ENCODE data around the gene IREB2.
"Not testable (repeated sequence)": the region's sequence is repeated elsewhere in the genome, so short reads cannot be mapped to it uniquely, and the experiment has no call there.

Gene IREB2

DNA sequence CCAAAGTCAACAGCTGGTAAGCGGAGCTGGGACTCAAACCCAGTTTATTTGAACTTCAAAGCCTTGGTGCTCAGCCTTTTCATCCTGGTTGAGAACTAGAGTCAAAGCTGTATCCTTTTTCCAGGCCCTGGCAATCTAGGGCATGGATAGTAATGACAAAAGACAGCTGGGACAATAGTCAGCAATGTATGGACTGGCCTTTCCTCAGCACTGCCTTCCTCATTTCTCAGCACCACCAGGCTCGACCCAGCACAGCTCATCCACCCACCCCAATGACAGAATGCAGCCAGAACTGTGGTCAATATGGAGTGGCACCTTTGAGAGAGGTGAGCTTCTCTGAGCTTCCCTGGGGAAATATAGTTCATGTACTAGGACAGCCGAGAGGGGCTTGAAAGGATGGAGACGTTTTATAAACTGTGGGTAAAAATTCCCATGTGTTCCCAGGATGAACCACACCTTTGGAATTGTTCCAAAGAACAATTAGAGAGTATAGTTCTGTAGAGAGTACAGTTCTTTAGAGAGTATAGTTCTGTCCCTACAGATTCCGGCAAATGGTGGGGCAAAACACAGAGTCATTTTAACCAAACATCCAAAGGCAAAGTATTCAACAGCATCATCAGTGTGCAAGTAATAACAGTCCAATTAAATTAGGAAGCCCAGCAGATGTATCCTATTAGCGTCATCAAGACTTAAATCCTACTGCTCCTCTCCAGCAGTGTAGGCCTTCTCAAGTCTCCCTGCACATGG, 30.2 kb upstream of the IREB2 start:
- DNase-seq (ENCODE audit: low spot score): no peak

DNA sequence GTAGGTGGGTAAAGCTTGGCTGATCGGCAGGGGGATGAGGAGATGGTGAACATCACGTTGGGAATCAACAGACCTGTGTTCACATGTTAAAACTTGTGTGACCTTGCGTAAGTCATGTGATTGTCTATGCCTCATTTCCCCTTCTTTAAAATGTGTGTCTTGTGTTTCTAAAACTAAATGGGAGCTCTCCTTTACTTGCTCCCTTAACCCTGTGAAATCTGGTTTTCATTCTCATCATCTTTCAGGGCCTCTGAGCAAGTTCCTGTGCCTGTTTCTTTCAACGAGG, 29.7 kb upstream of the IREB2 start:
- no peak for DNase-seq (ENCODE audit: low spot score)

DNA sequence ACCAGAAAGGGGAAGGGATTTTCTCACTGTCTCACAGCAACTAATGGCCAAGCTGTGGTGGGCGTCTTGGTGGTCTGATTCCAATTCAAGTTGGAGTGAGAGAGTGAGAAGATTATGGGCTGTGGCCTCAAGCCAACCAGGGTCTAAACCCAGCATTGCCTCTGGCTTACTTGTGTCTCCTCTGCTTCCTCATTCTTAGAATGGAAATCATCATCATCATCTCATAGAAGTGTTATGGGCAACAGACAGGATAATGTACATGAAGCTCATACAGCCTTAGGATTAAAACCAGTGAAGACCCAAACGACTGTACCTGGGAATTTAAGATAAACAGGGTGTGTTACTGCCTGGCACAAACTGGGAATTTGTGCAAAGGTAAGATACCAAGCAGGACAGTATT, 29.1 kb upstream of the IREB2 start:
- DNase-seq (ENCODE audit: low spot score): no peak

DNA sequence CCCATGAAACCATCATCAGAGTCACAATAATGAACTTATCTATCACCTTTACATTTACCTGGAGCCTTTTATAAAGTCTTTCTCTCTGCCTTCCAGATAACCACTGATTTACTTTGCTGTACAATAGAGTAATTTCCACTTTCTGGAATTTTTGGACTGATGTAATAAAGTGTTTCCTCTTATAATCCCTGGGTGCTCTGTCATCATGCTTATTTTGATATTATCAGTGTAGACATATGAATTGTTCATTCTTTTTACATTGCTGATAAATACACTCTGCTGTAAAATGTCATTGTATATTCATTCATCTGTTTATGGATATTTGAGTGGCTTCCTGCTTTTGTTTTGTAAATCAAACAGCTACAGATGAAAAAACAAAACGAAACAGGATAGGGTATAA, 27.0 kb upstream of the IREB2 start:
- no peak for DNase-seq (ENCODE audit: low spot score)

DNA sequence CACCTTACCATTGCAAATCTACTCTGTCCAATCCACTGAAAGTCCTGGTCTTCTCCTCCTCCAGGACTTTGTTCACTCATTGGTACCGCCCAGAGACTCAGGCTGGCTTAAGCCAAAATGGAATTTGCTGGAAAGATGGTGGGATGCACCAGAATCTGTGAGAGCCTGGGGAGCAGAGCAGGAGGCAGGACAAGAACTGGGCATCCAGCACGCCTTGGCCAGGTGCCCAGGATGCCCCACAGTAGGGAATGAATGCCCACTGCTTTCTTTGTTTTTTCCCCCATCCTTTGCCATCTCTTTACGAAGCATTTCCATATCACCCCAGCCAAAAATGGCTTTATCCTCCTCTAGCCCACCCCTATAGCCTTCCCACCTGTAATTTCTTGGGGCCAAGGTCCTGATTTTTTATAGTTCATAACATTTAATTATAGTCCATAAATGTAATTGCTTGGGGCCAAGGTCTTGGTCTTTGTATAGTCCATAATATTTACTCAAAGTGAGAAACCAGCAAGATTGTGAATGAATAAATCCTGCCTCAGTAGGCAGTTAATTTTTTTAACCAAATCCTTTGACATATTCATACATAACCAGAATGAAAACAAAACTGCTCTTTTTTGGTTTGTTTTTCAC, 23.3 kb upstream of the IREB2 start:
- no peak for DNase-seq (ENCODE audit: low spot score)

DNA sequence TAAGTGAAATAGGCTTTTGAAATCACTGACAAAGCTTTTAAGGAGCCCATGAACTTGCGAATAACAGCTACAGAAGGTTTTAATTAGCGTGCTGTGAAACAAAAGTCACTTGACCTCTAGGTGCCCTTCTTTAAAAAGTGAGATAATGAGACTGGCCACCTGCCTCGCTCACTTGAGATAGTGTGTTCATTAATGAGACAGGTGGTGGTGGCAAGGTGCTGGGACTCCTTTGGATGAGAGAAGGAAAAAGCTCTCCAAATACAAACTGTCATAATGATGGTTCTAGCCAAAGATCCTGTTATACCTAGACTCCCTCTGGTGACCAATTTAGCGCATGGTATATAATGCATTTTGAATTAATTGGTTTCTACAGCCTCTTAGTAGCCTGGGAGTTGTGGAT, 22.7 kb upstream of the IREB2 start:
- DNase-seq (ENCODE audit: low spot score): peak; percentile 25

DNA sequence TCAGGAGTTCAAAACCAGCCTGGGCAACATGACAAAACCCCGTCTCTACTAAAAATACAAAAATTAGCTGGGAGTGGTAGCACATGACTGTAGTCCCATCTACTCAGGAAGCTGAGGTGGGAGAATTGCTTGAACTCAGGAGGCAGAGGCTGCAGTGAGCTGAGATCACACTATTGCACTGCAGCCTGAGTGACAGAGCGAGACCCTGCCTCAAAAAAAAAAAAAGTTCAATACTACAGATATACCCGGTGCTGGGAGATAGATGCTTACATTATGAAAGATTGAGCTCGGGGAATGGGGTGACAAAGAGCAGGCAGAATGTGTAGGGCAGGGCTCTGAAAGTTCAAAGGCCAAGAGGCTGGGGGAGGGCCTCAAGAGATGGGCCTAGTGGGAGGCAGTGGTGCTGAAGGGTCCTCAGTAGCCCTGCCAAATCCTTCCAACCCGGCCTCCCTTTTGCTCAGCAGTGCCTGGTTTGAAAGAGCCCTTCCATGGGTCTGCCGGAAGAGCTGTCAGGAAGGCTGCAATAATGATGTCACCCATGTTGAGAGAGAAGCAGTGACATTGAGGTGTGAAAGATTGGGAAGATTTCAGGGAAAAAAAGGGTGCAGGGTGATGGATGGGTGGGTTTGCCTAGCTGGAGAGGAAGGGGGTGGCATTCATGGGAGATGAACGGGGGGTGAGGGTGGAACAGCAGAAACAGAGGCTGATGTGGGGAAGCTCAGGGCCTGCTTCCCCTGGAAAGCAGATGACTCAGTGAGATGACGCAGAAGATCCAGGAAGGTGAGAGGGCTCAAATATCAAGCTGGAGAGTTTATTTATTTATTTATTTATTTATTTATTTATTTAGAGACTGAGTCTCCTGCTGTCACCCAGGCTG, 20.0 kb upstream of the IREB2 start:
- DNase-seq (ENCODE audit: low spot score): peak; percentile 40

DNA sequence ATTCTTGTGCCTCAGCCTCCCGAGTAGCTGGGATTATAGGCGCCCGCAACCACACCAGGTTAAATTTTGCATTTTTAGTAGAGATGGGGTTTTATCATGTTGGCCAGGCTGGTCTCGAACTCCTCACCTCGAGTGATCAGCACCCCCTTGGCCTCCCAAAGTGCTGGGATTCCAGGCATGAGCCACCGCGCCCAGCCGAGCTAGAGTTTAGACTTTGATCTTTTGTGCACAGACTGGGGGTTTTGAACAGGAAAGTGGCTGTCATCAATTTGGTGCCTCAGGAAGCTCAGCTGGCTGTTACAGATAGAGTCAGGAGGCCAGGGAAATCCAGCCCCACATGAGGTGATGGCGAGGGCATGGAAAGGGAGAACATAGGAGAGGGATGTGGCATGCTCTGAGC, 19.3 kb upstream of the IREB2 start:
- no peak for DNase-seq (ENCODE audit: low spot score)

DNA sequence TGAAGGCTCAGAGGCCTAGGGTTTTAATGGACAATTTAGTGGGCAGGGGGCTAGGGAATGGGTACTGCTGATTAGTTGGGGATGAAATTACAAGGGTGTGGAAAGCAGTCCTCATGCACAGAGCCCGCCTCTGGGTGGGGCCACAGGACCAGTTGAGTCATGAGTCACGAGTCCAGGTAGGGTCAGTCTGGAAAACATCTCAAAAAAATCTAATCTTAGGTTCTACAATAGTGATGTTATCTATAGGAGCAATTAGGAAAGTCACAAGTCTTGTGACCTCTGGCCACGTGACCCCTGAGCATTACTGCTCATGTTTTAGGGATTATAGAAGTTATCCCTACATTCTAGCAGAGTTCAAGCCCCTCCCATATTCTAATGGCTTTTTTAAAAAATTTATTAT, 18.6 kb upstream of the IREB2 start:
- DNase-seq (ENCODE audit: low spot score): no peak

DNA sequence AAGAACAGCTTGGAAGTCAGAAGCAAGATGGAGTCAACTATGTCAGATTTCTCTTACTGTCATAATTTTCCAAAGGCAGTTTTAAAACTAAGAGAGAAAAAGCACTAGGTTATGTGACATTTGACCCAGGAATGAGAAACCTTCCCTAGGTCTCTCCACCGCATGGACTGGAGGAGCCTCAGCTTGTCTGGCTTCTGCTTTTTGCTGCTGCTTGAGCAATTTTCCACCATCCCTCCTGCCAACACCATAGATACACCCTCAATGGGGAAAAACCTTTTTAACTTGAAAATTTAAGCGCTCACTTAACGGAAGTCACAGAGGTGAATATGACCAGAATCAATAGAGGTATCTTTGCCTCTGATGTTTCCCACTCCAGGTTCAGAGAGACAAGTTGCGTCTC, 17.8 kb upstream of the IREB2 start:
- DNase-seq (ENCODE audit: low spot score): no peak

DNA sequence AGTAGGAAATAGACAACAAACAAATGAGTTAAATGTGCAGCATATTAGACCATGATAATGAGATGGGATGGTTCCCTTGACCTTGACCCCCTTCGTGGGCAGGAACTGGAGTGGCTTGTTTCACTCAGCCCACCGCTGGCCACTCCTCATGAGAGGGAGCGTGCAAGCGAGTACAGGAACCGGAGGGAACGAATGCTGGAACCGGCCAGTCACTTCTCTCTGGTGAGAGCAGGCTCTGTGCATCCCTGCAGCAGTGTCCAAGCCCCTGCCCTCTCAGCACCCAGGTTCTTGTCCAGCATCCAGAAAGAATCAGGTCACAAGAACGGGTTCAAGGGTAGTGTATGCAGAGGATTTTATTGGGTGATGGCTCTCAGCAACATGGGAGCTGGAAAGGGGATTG, 17.2 kb upstream of the IREB2 start:
- no peak for DNase-seq (ENCODE audit: low spot score)

DNA sequence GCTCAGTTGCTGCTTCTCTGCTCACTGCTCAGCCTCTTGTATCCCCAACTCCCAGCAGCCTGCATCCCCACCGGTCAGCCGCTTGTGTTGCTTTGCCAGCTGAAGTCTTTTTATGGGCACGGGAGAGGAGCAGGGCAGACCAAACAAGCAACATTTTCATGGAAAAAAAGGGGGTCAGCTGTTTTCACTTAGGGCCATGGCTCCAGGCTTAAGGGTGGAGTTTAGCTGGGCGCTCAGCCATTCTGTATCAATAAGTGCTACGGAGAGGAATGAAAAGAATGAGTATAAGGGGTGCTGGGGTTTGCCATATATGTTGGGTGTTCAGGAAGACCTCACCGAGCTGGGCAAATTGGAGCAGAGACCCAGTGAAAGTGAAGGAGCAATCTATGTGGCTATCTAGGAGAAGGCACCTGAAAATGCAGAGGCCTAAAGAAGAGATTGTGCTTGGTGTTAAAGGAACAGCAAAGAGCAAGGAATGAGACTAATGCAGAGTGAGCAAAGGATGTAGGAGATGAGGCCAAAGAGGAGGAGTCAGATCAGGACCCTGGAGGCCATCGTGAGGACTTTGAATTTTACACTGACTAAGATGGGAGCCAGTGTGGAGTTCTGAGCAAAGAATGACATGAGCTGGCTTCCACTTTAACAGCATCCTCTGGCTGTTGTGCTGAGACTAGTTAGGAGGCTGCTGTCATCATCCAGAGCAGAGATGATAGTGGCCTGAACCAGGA, 16.6 kb upstream of the IREB2 start:
- no peak for DNase-seq (ENCODE audit: low spot score)

DNA sequence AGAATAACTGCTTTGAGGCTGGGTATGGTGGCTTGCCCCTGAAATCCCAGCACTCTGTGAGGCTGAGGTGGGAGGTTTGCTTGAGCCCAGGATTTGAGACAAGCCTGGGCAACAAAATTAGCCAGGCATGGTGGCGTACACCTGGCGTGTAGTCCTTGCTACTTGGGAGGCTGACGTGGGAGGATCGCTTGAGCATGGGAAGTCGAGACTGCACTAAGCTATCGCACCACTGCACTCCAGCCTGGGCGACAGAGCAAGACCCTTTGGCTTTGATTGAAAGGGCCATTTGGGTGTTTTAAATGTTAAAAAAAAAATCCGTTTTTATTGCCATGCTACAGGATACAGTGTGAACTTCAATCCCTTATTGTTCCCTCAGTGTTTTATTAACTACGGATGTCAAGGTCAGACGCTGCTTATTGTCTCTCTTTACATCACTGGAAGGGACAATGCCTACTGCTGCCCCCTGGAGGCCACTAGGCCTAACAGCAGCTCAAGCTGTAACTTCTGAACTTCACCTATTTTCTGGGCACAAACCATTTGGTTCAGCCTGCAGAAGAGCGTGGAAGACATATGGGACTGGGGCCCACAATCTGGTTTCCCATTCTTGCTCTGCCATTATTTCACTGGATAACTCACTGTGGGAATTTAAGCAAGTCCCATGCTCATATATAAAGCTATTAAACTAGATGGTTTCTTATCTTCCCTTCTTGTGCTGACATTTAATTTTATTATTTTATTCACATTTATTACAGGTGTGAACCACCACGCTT, 15.3 kb upstream of the IREB2 start:
- DNase-seq (ENCODE audit: low spot score): peak; percentile 77

DNA sequence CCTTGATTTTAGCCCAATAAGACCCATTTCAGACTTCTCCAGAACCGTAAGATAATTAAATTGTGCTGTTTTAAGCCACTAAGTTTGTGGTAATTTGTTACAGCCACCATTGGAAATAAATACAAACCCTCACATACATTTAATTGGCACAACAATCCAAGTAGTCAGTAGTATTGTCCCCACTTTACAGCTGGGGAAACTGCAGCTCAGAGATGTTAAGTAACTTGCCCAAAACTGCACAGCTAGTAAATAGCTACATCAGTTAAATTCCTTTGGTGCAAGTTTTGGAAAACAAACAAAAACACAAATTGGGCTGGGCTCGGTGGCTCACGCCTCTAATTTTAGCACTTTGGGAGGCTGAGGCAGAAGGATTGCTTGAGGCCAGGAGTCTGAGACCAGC, 13.3 kb upstream of the IREB2 start:
- no peak for DNase-seq (ENCODE audit: low spot score)

DNA sequence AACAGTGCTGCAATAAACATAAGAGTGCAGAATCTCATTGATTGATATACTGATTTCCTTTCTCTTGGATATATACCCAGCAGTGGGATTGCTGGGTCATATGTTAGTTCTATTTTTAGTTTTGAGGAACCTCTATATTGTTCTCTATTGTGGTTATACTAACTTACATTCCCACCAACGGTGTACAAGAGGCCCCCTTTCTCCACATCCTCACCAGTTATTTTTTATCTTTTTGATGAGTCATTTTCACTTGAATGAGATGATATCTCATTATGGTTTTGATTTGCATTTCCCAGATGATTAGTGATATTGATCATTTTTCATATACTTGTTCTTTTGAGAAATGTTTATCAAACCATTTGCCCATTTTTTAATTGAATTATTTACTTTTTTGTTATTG, 12.4 kb upstream of the IREB2 start:
- DNase-seq (ENCODE audit: low spot score): no peak

DNA sequence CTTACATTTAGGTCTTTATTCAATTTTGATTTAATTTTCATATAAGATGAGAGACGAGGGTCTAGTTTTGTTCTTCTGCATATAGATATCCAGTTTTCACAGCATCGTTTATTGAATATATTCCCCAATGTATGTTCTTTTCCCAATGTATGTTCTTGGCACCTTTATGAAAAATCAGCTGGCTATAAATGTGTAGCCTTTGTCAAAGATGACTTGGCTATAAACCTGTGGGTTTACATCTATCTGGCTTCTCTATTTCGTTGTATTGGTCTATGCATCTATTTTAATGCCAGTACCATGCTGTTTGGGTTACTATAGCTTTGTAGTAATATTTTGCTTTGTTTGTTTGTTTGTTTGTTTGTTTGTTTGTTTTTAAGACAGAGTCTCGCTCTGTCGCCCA, 11.7 kb upstream of the IREB2 start:
- no peak for DNase-seq (ENCODE audit: low spot score)

DNA sequence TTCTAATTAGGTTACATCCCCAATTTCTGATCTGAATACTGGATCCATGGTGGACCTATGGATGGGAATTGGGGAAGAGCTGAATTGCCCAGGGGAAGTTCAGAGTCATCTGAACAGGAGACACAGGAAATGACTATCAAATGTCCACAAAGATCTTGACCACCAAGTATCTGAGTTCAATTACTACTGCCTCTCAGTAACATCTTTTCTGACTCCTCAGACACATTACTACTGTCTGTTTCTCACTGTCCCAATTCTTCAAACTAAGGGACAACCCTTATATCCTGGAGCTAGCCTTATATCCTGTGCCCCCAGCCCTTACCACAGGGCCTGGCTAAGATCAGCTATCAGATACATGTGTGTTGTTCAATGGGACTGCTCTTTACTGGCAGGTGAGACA, 10.1 kb upstream of the IREB2 start:
- no peak for DNase-seq (ENCODE audit: low spot score)

DNA sequence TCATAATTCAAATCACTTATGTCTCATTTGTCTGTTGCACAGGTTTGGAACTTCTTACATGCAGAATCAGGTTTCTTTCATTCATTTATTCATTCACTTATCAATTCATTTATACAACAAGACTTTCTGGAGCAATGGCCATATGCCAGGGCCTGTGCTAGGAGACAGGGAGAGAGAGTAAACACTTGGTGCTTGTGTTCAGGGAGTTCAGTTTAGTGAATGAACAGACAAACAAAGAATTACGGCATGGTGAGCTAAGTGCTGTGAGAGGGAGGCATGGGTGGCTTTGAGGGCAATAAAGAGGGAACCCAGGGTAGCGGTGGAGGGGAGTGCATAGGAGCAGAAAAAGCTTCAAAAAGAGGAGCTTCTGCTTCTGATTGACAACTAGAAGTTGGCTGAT, 8.5 kb upstream of the IREB2 start:
- DNase-seq (ENCODE audit: low spot score): no peak

DNA sequence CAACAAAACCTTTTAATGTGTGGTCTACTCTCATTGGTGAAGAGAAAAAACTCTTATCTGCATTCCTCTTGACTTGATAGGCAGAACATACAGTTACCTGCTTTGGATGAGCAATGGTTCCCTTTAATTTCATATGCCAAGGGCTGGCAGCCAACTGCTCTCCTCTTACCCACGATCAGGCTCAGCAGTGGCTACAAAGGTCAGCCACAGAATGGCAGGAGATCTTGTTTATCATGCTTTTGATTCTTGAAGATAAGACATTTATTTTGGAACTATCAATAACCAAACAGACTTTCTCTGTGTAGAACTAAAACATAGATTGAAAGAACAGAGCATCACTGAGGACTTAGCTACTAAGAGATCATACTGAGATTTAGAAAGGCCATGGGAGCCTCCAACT, 6.1 kb upstream of the IREB2 start:
- DNase-seq (ENCODE audit: low spot score): no peak

DNA sequence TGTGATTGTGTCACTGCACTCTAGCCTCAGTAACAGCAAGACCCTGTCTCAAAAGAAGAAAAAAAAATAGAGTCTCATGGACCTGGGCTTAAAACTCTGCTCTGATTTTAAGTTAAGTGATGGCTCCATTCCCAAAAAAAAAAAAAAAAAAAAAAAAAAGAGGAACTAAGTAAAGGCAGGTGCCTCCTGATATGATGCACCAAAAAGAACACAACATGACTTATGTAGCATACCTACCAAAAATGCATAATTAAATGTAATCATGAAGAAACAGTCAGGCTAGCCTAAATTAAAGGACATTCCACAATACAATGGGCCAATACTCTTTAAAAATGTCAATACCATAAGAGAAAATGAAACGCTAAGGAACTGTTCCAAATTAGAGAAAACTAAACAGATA, 5.4 kb upstream of the IREB2 start:
- no peak for DNase-seq (ENCODE audit: low spot score)

DNA sequence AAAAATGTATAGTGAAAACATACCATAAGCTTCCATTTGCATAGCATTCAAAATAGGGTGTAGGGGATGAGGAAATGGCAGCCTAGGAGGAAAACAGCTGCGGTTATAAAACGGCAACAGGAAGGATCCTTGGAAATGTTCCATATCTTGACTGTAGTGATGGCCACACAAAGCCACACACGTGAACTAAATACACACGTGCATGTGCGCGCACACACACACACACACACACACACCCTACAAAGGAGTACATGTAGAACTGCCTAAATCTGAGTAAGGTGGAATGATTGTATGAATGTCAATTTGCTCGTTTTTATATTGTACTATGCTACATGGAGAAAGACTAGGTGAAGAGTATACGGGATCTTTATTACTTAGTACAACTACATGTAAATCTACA, 3.9 kb upstream of the IREB2 start:
- no peak for DNase-seq (ENCODE audit: low spot score)

DNA sequence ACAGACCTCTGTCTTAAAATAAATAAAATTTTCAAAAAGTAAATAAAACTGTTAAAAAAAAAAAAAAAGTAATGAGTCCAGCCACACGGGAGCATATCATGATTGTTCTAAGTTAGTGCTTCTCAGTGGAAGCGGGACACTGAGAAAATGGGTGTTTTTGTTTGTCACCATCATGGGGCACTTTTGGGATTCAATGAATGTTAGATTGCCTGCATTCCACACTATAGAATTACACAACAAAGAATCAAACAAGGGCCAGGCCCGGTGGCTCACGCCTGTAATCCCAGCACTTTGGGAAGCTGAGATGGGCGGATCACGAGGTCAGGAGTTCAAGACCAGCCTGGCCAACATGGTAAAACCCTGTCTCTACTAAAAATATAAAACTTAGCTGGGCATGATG, 3.3 kb upstream of the IREB2 start:
- not testable (repeated sequence) for DNase-seq (ENCODE audit: low spot score)

All from RKO (cell line).